GM12891 (cell line): ENCODE data around the gene PWP2. TPM values are rescaled to one million over a fixed set of nuclear protein-coding genes. Genes with fewer than 3 reads are reported as not detected.
A peak's percentile ranks its signal among the peaks of the same experiment; 100 is the strongest.
"Not testable (repeated sequence)": the region's sequence is repeated elsewhere in the genome, so short reads cannot be mapped to it uniquely, and the experiment has no call there.

Experiments
- DNase-seq: peaks from one replicate; pipeline ENCODE4 v3.0.0; 2011; ENCODE audit warnings: low spot score; ENCODE audit not compliant: insufficient read length
- FAIRE-seq: peaks from 2 replicates; lab custom pipeline; 2011; peaks lifted over from hg19 to GRCh38; lab: Jason Lieb, UNC
- PAX5 ChIP-seq: IDR thresholded peaks from 2 replicates; pipeline ENCODE4 v1.6.1; 2011; ENCODE audit warnings: low read length, moderate library complexity, mild to moderate bottlenecking; ENCODE audit not compliant: insufficient read depth, severe bottlenecking
- POLR2A ChIP-seq: IDR thresholded peaks from 2 replicates; pipeline ENCODE4 v1.6.1; 2011; ENCODE audit warnings: low read depth, low read length, control low read depth
- POLR2AphosphoS5 ChIP-seq: IDR thresholded peaks from 2 replicates; pipeline ENCODE4 v1.6.1; 2011; ENCODE audit warnings: low read depth, low read length, control low read depth
- POU2F2 ChIP-seq: IDR thresholded peaks from 2 replicates; pipeline ENCODE4 v1.6.1; 2011; ENCODE audit warnings: low read depth, mild to moderate bottlenecking, control low read depth, low read length, moderate library complexity
- SPI1 ChIP-seq: IDR thresholded peaks from 2 replicates; pipeline ENCODE4 v1.6.1; 2011; ENCODE audit warnings: low read depth, low read length, control low read depth
- TAF1 ChIP-seq: IDR thresholded peaks from 2 replicates; pipeline ENCODE4 v1.6.1; 2011; ENCODE audit warnings: low read depth, low read length, control low read depth
- polyA plus RNA-seq: library from polyadenylated mRNA; unstranded; fragments of >200 nt; gene quantifications from one replicate; pipeline ENCODE4 v1.2.1, GENCODE V29; 2012; ENCODE audit warnings: low read depth, missing spikeins, inconsistent platforms; ENCODE audit not compliant: missing spikeins

PWP2 gene
- 3.5 TPM for polyA plus RNA-seq

GRCh38 chr21:44107026-44107501 lies at the start of gene PWP2:
Gene PWP2 (plus strand): TSS chr21:44107399. CDS start chr21:44107417, 18 bp downstream.
- DNase-seq, result not testable (repeated sequence)

GRCh38 chr21:44057960-44058651 lies 49.1 kb upstream of the PWP2 start:
- no peak for FAIRE-seq
- TF ChIP-seq POLR2AphosphoS5, result peak; percentile 38; the same call in 1 of the 2 replicates
- TF ChIP-seq POLR2A, result 0 out of 2 replicates have a peak, but pooled peaks have one; percentile 5
- no peak for TF ChIP-seq POU2F2
- TF ChIP-seq TAF1, result no peak
- no peak for TF ChIP-seq SPI1
- DNase-seq, result no peak

More at GRCh38 chr21:44107026-44107501, at the start of gene PWP2:
- FAIRE-seq, result peak; percentile 100

- DNase-seq (no peak), FAIRE-seq (no peak)
- TF ChIP-seq POU2F2 (no peak), POLR2A (no peak), SPI1 (no peak), TAF1 (no peak), PAX5 (no peak), POLR2AphosphoS5 (no peak)
Observed at GRCh38 chr21:44058652-44058964, 48.6 kb upstream of the PWP2 start.

- DNase-seq (no peak), FAIRE-seq (no peak)
- TF ChIP-seq SPI1 (no peak), POLR2A (no peak)
Observed at GRCh38 chr21:44058981-44059380, 48.2 kb upstream of the PWP2 start.

GRCh38 chr21:44059710-44060109 lies 47.5 kb upstream of the PWP2 start:
- DNase-seq, result no peak
- TF ChIP-seq POLR2A (no peak), TAF1 (no peak), POU2F2 (no peak), POLR2AphosphoS5 (no peak), PAX5 (no peak), SPI1 (no peak)
- no peak for FAIRE-seq

GRCh38 chr21:44062380-44062779 lies 44.8 kb upstream of the PWP2 start:
- TF ChIP-seq SPI1 (no peak), POU2F2 (no peak), POLR2AphosphoS5 (no peak), TAF1 (no peak), POLR2A (no peak), PAX5 (no peak)
- DNase-seq, result no peak
- no peak for FAIRE-seq

GRCh38 chr21:44063151-44063912 lies 43.9 kb upstream of the PWP2 start:
- TF ChIP-seq POU2F2, result no peak
- no peak for FAIRE-seq
- DNase-seq, result no peak

- TF ChIP-seq POLR2A, result no peak
- TF ChIP-seq PAX5, result no peak
- no peak for TF ChIP-seq POU2F2
- TF ChIP-seq TAF1, result no peak
- no peak for TF ChIP-seq POLR2AphosphoS5
- no peak for TF ChIP-seq SPI1
- FAIRE-seq (no peak), DNase-seq (no peak)
Observed at GRCh38 chr21:44064852-44065403, 42.3 kb upstream of the PWP2 start.

GRCh38 chr21:44065428-44065827 lies 41.8 kb upstream of the PWP2 start:
- TF ChIP-seq PAX5, result no peak
- no peak for TF ChIP-seq TAF1
- FAIRE-seq (no peak), DNase-seq (no peak)

GRCh38 chr21:44066116-44066515 lies 41.1 kb upstream of the PWP2 start:
- FAIRE-seq (no peak), DNase-seq (no peak)
- TF ChIP-seq POLR2AphosphoS5 (no peak), SPI1 (no peak), PAX5 (no peak), POU2F2 (no peak), POLR2A (no peak), TAF1 (no peak)
